Thyroid gland (tissue), 4 donors: ENCODE results near the gene RPTOR. TPM values are rescaled to one million over a fixed set of nuclear protein-coding genes. Genes with fewer than 3 reads are reported as not detected.

Experiments used
- DNase-seq, 2 donors: peaks; one replicate each; pipeline ENCODE4 v3.0.0-alpha.2; 2019
- H3K27ac ChIP-seq, 3 donors: fragments of 200-600 bp; sonication (generic); 1 replicate in 2 of 3; 2 replicates in 1 of 3; pipeline ENCODE4 v1.5.1; 2016 to 2019; ENCODE audit warnings: mild to moderate bottlenecking in 1 of 3, moderate library complexity in 1 of 3
- H3K27me3 ChIP-seq: fragments of 200-600 bp; sonication (generic); one replicate; pipeline ENCODE4 v1.5.1; 2019
- H3K36me3 ChIP-seq, 2 donors: fragments of 200-600 bp; sonication (generic); one replicate each; pipeline ENCODE4 v1.5.1; 2016 to 2019
- H3K4me1 ChIP-seq, 2 donors: fragments of 200-600 bp; sonication (generic); one replicate each; pipeline ENCODE4 v1.5.1; 2017 to 2019
- H3K4me3 ChIP-seq, 3 donors: fragments of 200-600 bp; sonication (generic); replicated peaks in 1 of 3; 1 replicate in 2 of 3; 2 replicates in 1 of 3; pipeline ENCODE4 v1.5.1; 2016; ENCODE audit warnings: mild to moderate bottlenecking in 1 of 3
- H3K9me3 ChIP-seq: fragments of 200-600 bp; sonication (generic); one replicate; pipeline ENCODE4 v1.5.1; 2017
- CTCF ChIP-seq, 6 experiments: fragments of 200-600 bp in 3 of 6; fragments of 450-650 bp in 3 of 6; sonication (generic) in 3 of 6; IDR thresholded peaks; one replicate each; pipeline ENCODE4 v1.5.1; 2016 to 2019; ENCODE audit warnings: antibody characterized with exemption in 6 of 6, mild to moderate bottlenecking in 2 of 6, inconsistent platforms in 1 of 6, moderate library complexity in 1 of 6
- POLR2A ChIP-seq, 2 donors: fragments of 450-650 bp; IDR thresholded peaks; one replicate each; pipeline ENCODE4 v1.6.1; 2017; ENCODE audit warnings: antibody characterized with exemption in 2 of 2, mild to moderate bottlenecking in 2 of 2, moderate library complexity in 1 of 2
- WGBS, 2 donors: methylation state at CpG; one replicate each; pipeline ENCODE4 v1.1.5; 2017; 5-methylcytosine and 5-hydroxymethylcytosine counted together
- intact Hi-C: fragments of 100-400 bp; cut with DNase I; formaldehyde crosslinking; loops from one replicate; pipeline ENCODE4 v1.15.1; 2023
- total RNA-seq, 4 donors: library from RNA; depleted of rRNA; stranded (reverse); fragments of >200 nt; gene quantifications; one replicate each; pipeline ENCODE4 v1.2.3, GENCODE V29; 2016

RPTOR gene, protein sequence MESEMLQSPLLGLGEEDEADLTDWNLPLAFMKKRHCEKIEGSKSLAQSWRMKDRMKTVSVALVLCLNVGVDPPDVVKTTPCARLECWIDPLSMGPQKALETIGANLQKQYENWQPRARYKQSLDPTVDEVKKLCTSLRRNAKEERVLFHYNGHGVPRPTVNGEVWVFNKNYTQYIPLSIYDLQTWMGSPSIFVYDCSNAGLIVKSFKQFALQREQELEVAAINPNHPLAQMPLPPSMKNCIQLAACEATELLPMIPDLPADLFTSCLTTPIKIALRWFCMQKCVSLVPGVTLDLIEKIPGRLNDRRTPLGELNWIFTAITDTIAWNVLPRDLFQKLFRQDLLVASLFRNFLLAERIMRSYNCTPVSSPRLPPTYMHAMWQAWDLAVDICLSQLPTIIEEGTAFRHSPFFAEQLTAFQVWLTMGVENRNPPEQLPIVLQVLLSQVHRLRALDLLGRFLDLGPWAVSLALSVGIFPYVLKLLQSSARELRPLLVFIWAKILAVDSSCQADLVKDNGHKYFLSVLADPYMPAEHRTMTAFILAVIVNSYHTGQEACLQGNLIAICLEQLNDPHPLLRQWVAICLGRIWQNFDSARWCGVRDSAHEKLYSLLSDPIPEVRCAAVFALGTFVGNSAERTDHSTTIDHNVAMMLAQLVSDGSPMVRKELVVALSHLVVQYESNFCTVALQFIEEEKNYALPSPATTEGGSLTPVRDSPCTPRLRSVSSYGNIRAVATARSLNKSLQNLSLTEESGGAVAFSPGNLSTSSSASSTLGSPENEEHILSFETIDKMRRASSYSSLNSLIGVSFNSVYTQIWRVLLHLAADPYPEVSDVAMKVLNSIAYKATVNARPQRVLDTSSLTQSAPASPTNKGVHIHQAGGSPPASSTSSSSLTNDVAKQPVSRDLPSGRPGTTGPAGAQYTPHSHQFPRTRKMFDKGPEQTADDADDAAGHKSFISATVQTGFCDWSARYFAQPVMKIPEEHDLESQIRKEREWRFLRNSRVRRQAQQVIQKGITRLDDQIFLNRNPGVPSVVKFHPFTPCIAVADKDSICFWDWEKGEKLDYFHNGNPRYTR (N-terminal part only)
- total RNA-seq, result 10 to 100 TPM; 24.2 to 58.1 (median 34.5) TPM

GRCh38 chr17:80544655-80545498, at the start of gene RPTOR:
Gene RPTOR, plus strand, starts transcription at chr17:80544838. Its CDS starts 792 bp downstream, at chr17:80545630.
- DNase-seq, result peak; percentile 87 to 88
- Histone ChIP-seq H3K27me3 (no peaks in the 10 kb centered on the region), H3K4me3 (peak within 1 kb of the TSS; percentile 8 to 96 (median 83)), H3K36me3 (no peaks in the 10 kb centered on the region), H3K9me3 (no peaks in the 10 kb centered on the region), H3K27ac (peak within 1 kb of the TSS in 2 of 3 donors; percentile 37 to 65), H3K4me1 (peaks cover 13 to 14% of the 10 kb centered on the region in 2 donors)
- WGBS, 2 donors, result 0 to 1% methylated on average over 28 to 36 of the region's 49 CpGs
- intact Hi-C loops, result no loop called here
- peak in 1 of 6 experiments; percentile 12 for TF ChIP-seq CTCF (IDR thresholded peaks at IDR 0.05)
- TF ChIP-seq POLR2A (IDR thresholded peaks at IDR 0.05), result peak in 1 of 2 donors; percentile 23

DNA sequence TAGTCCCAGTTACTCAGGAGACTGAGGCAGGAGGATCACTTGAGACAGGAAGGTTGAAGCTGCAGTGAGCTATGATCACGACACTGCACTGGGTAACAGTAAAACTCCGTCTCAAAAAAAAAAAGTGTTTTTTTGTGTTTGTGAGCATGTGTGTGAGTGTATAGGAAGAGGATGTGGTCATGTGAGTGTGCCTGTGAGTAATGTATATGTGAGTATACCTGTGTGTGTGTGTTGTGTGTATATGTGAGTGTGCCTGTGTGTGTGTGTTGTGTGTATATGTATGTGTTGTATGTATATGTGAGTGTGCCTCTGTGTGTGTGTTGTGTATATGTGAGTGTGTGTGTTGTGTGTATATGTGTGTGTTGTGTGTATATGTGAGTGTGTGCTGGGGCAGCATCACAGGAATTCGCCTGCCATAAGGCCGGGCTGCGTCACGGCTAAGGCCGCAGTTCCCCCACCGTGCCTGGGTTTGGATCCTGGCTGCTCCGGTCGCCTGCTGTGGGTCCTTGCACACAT, 46.9 kb upstream of the RPTOR start:
- no peak for DNase-seq
- Histone ChIP-seq H3K4me3 (no peak overlapping the region), H3K27ac (no peak overlapping the region), H3K36me3 (no peaks in the 10 kb centered on the region), H3K27me3 (no peaks in the 10 kb centered on the region), H3K9me3 (no peaks in the 10 kb centered on the region), H3K4me1 (no peaks in the 10 kb centered on the region)
- TF ChIP-seq POLR2A (IDR thresholded peaks at IDR 0.05) (no peak), CTCF (IDR thresholded peaks at IDR 0.05) (no peak)
- 72 to 83% methylated on average over 10 of the region's 10 CpGs for WGBS, 2 donors
- intact Hi-C loops, result no loop called here

DNA sequence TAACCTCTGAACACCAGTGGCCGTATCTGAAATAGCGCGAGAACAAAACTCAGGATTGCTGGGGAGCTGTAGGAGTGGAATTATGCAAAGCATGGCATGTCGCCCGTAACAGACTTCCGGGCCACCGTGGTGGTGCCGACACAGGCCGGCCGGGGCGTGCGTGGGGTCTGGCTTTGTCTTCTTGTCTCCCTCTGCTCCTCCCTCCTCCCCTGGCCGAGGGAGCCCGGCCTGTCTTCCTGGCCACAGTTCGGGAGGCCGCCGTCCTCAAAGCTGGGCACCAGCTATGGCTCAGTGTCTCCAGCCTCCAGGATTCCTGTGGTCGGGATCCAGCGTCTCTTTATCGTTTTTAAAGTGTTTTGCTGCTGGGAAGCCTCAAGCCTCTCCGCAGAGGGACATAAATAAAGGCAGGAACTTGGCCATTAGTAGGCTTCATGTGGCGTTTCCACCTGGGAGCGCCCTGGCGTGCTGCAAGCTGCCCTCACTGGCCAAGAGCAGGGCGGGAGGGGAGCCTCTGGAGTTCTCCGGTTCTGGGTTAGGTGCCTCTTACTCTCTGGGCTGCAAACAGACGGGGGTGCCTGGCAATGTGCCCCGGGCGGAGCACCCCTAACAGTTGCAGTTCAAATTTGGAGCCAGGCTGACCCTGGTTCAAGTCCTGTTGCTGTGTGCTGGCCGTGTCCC, 46.3 kb upstream of the RPTOR start:
- no peak for DNase-seq
- Histone ChIP-seq H3K27me3 (no peaks in the 10 kb centered on the region), H3K4me3 (no peak overlapping the region), H3K36me3 (no peaks in the 10 kb centered on the region), H3K27ac (no peak overlapping the region), H3K9me3 (no peaks in the 10 kb centered on the region), H3K4me1 (no peaks in the 10 kb centered on the region)
- TF ChIP-seq POLR2A (IDR thresholded peaks at IDR 0.05) (no peak), CTCF (IDR thresholded peaks at IDR 0.05) (no peak)
- intact Hi-C loops, result no loop called here
- 55 to 69% methylated on average over 23 to 24 of the region's 30 CpGs for WGBS, 2 donors

DNA sequence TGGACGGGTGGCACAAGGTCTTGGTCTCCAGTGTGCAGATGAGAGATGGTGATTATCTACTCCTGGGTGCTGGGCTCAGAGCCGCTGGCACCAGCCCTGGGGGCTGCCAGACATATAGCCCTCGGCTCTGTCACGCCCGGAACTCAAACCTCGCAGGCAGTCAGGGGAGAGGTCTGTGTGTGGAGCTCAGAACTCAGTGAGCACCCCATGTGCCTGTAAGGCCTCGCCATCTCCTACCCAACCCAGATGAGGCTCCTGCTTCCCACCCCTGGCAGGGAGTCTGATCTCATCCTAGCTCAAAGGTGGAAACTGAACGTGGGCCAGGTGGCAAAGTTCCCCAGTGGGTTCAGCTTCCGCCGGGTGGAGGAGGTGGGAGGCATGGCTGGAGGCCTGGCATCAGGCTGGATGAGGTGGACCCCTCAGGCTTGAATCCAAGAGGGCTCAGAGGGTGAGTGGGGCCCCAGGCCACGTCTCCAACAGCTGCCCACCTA, 45.7 kb upstream of the RPTOR start:
- Histone ChIP-seq H3K27me3 (no peaks in the 10 kb centered on the region), H3K36me3 (no peaks in the 10 kb centered on the region), H3K9me3 (no peaks in the 10 kb centered on the region), H3K27ac (no peak overlapping the region), H3K4me3 (no peak overlapping the region), H3K4me1 (no peaks in the 10 kb centered on the region)
- WGBS, 2 donors, result 74 to 87% methylated on average over 8 to 11 of the region's 11 CpGs
- no peak for DNase-seq
- intact Hi-C loops, result no loop called here
- no peak for TF ChIP-seq POLR2A (IDR thresholded peaks at IDR 0.05)
- no peak for TF ChIP-seq CTCF (IDR thresholded peaks at IDR 0.05)
